Gastroesophageal sphincter (tissue), 4 donors: ENCODE data around the gene TMEM144. TPM values are rescaled to one million over a fixed set of nuclear protein-coding genes. Genes with fewer than 3 reads are reported as not detected.

Experiments used
- ATAC-seq: fragments of 150-250 bp; one replicate; pipeline ENCODE4 v1.9.1; 2016; ENCODE audit warnings: mild to moderate bottlenecking, moderate library complexity
- H3K27ac ChIP-seq, 4 donors: fragments of 200-600 bp; sonication (generic) in 3 of 4; 1 replicate in 3 of 4; 2 replicates in 1 of 4; pipeline ENCODE4 v1.5.1; 2016 to 2019
- H3K27me3 ChIP-seq: fragments of 200-600 bp; sonication (generic); one replicate; pipeline ENCODE4 v1.5.1; 2019
- H3K36me3 ChIP-seq, 2 donors: fragments of 200-600 bp; sonication (generic); one replicate each; pipeline ENCODE4 v1.5.1; 2019; ENCODE audit warnings: control low read depth in 1 of 2
- H3K4me1 ChIP-seq, 3 donors: fragments of 200-600 bp; sonication (generic); 1 replicate in 2 of 3; 2 replicates in 1 of 3; pipeline ENCODE4 v1.5.1; 2016 to 2019; ENCODE audit warnings: control low read depth in 2 of 3
- H3K4me3 ChIP-seq, 2 donors: fragments of 200-600 bp; sonication (generic); one replicate each; pipeline ENCODE4 v1.5.1; 2019; ENCODE audit warnings: mild to moderate bottlenecking in 1 of 2, moderate library complexity in 1 of 2
- H3K9me3 ChIP-seq, 3 donors: fragments of 200-600 bp; sonication (generic); one replicate each; pipeline ENCODE4 v1.5.1; 2017 to 2019; ENCODE audit warnings: control low read depth in 2 of 3
- EP300 ChIP-seq: sonication (generic); formaldehyde crosslinking; IDR thresholded peaks from one replicate; pipeline ENCODE4 v1.6.1; 2017; ENCODE audit warnings: antibody characterized with exemption, mild to moderate bottlenecking
- POLR2A ChIP-seq, 2 donors: fragments of 450-650 bp; IDR thresholded peaks; one replicate each; pipeline ENCODE4 v1.6.1; 2017; ENCODE audit warnings: antibody characterized with exemption in 2 of 2, mild to moderate bottlenecking in 2 of 2, moderate library complexity in 1 of 2
- POLR2AphosphoS5 ChIP-seq: sonication (generic); formaldehyde crosslinking; IDR thresholded peaks from one replicate; pipeline ENCODE4 v1.6.1; 2017; ENCODE audit warnings: antibody characterized with exemption
- WGBS, 2 donors: methylation state at CpG; one replicate each; pipeline ENCODE4 v1.1.5; 2018; ENCODE audit warnings: low coverage in 1 of 2; 5-methylcytosine and 5-hydroxymethylcytosine counted together
- total RNA-seq, 4 donors: library from RNA; depleted of rRNA; stranded (reverse); fragments of >200 nt; gene quantifications; one replicate each; pipeline ENCODE4 v1.1.0, GENCODE V29; 2016
- TF ChIP-seq, protein P1 (sequence below), 4 experiments: fragments of 200-600 bp in 2 of 4; fragments of 450-650 bp in 2 of 4; sonication (generic) in 1 of 4; IDR thresholded peaks; one replicate each; pipeline ENCODE4 v1.5.1; 2017 to 2019; ENCODE audit warnings: antibody characterized with exemption in 4 of 4, mild to moderate bottlenecking in 2 of 4, moderate library complexity in 2 of 4

The TMEM144 gene
- total RNA-seq, 4 donors from 2014 or later: 3.9 to 13.4 (median 6.3) TPM

GRCh38 chr4:158203929-158204328 lies 6.4 kb upstream of the TMEM144 start:
- no peak for ATAC-seq
- H3K27me3 ChIP-seq: no peaks in the 10 kb centered on the region
- no peak overlapping the region for H3K4me3 ChIP-seq
- 96 to 100% methylated on average over 3 of the region's 3 CpGs for WGBS, 2 donors
- no peak overlapping the region for H3K27ac ChIP-seq
- H3K4me1 ChIP-seq: no peaks in the 10 kb centered on the region
- H3K9me3 ChIP-seq: no peaks in the 10 kb centered on the region
- no peak for TF ChIP-seq EP300
- TF ChIP-seq POLR2AphosphoS5: no peak
- no peak for TF ChIP-seq POLR2A (IDR thresholded peaks at IDR 0.05)
- TF ChIP-seq, protein P1, sequence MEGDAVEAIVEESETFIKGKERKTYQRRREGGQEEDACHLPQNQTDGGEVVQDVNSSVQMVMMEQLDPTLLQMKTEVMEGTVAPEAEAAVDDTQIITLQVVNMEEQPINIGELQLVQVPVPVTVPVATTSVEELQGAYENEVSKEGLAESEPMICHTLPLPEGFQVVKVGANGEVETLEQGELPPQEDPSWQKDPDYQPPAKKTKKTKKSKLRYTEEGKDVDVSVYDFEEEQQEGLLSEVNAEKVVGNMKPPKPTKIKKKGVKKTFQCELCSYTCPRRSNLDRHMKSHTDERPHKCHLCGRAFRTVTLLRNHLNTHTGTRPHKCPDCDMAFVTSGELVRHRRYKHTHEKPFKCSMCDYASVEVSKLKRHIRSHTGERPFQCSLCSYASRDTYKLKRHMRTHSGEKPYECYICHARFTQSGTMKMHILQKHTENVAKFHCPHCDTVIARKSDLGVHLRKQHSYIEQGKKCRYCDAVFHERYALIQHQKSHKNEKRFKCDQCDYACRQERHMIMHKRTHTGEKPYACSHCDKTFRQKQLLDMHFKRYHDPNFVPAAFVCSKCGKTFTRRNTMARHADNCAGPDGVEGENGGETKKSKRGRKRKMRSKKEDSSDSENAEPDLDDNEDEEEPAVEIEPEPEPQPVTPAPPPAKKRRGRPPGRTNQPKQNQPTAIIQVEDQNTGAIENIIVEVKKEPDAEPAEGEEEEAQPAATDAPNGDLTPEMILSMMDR (IDR thresholded peaks at IDR 0.05): no peak
- no peaks in the 10 kb centered on the region for H3K36me3 ChIP-seq

DNA sequence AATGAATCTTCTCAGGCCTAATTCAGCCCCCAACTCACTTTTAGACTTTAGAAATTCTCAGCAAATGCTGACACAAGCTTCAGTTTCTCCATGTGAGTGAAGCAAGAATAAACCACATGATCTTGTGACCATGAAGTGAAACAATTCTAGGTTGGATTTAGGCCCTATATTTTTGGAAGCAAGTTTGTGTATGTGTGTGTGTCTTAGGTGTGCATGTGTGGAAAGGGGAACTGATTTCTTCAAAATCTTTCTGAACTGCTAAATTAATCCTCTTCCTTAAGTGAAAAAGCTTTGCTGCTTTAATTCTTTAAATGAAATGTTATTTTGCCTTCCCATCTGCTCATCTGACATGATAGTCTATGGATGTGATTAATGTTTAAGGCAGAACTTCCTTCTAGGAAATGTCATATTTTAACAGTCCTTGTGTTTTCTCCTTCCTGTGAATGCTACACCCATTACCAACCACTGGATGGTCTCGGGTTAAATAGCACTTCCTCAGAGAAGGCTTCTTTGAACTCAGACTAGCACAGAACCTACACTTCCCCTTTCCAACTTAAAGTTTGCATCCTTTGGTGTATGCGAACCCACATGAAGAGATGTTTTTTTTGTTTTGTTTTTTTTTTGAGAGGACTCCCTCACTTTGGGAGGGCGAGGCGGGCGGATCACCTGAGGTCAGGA lies 1.2 kb upstream of the TMEM144 start:
- WGBS, 2 donors: 66 to 88% methylated on average over 2 to 3 of the region's 5 CpGs
- H3K27ac ChIP-seq: peak overlapping the region in 3 of 4 donors; percentile 85 to 92 (median 87)

DNA sequence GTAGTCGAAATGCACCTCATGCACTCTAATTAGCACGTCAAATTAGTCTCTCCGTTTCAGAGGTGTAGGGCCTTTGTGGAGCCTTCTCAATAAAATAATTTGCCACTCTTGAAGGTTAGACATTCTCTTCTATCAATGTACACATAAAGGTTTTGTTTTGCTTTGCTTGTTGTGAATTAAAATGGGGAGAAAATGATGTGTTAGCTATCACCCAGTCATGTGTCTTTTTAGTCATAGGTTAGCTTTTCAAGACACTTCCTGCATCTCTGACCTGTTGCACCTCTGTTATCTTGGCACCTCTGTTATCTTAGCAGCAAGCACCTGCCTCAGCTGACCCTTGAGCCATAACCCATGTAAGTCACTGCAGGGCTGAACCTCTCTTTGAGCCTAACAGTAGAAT lies 936 bp downstream of the TMEM144 start:
- H3K27ac ChIP-seq: peak overlapping the region in 2 of 4 donors; percentile 85 to 87
- no peak for TF ChIP-seq POLR2AphosphoS5
- TF ChIP-seq POLR2A (IDR thresholded peaks at IDR 0.05): no peak
- no peak for TF ChIP-seq EP300
- TF ChIP-seq, protein P1 (IDR thresholded peaks at IDR 0.05): no peak

More for the DNA sequence above, 1.2 kb upstream of the TMEM144 start:
- no peak for ATAC-seq
- no peaks in the 10 kb centered on the region for H3K9me3 ChIP-seq
- H3K4me1 ChIP-seq: peaks cover 5 to 17% (median 7%) of the 10 kb centered on the region in 3 donors
- H3K4me3 ChIP-seq: no peak overlapping the region
- TF ChIP-seq, protein P1 (IDR thresholded peaks at IDR 0.05): no peak
- TF ChIP-seq EP300 (no peak), POLR2A (IDR thresholded peaks at IDR 0.05) (no peak), POLR2AphosphoS5 (no peak)
- H3K36me3 ChIP-seq: no peaks in the 10 kb centered on the region
- H3K27me3 ChIP-seq: no peaks in the 10 kb centered on the region

DNA sequence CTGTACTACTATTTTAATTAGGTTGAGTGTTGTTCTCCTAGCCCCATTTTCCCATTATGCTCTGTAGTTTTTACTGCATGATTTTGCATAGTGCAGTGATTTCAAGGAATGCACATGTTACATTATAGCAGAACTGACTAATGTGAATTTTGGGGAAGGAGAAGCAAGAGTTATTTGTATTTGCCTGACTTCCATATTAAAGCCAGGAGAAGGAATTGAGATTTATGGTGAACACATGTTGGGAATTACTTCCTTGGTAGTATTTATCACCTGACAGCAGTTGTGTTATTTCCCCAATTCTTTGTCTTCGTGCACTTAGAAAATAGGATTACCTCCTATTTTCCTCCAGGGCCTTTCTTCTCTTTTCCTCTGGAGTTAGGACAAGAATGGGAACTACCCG lies 3.2 kb downstream of the TMEM144 start:
- WGBS, 2 donors: 83 to 89% methylated on average over 2 of the region's 2 CpGs
- Histone ChIP-seq H3K4me3 (no peak overlapping the region), H3K4me1 (peaks cover 5 to 17% (median 7%) of the 10 kb centered on the region in 3 donors), H3K9me3 (no peaks in the 10 kb centered on the region), H3K27me3 (no peaks in the 10 kb centered on the region), H3K27ac (no peak overlapping the region), H3K36me3 (no peaks in the 10 kb centered on the region)
- ATAC-seq: no peak
- TF ChIP-seq, protein P1 (IDR thresholded peaks at IDR 0.05): no peak
- no peak for TF ChIP-seq EP300
- TF ChIP-seq POLR2A (IDR thresholded peaks at IDR 0.05): no peak
- no peak for TF ChIP-seq POLR2AphosphoS5

More for the DNA sequence above, 936 bp downstream of the TMEM144 start:
- H3K9me3 ChIP-seq: no peaks in the 10 kb centered on the region
- no peaks in the 10 kb centered on the region for H3K36me3 ChIP-seq
- H3K4me3 ChIP-seq: peak overlapping the region in 1 of 2 donors; percentile 50
- 32 to 38% methylated on average over 3 of the region's 3 CpGs for WGBS, 2 donors
- H3K4me1 ChIP-seq: peaks cover 5 to 17% (median 7%) of the 10 kb centered on the region in 3 donors
- no peaks in the 10 kb centered on the region for H3K27me3 ChIP-seq
- ATAC-seq: no peak

GRCh38 chr4:158214856-158215255 lies 4.6 kb downstream of the TMEM144 start:
- Histone ChIP-seq H3K36me3 (no peaks in the 10 kb centered on the region), H3K4me1 (peaks cover 5 to 15% (median 7%) of the 10 kb centered on the region in 3 donors), H3K9me3 (no peaks in the 10 kb centered on the region), H3K27me3 (no peaks in the 10 kb centered on the region), H3K27ac (no peak overlapping the region), H3K4me3 (no peak overlapping the region)
- ATAC-seq: no peak
- 100% methylated on average over 1 of the region's 1 CpG for WGBS, 2 donors
- TF ChIP-seq, protein P1 (IDR thresholded peaks at IDR 0.05): no peak
